22Rv1 (cell line): Measurements from ENCODE around the gene ARHGEF4.

Experiments
- H3K27ac ChIP-seq: fragments of 450-650 bp; 2 replicates; pipeline ENCODE4 v1.5.1; 2017
- CTCF ChIP-seq: fragments of 450-650 bp; IDR thresholded peaks from 2 replicates; pipeline ENCODE4 v1.5.1; 2017; ENCODE audit warnings: mild to moderate bottlenecking
- ZFX ChIP-seq: fragments of 450-650 bp; IDR thresholded peaks from 2 replicates; pipeline ENCODE4 v1.6.1; 2017; ENCODE audit warnings: antibody characterized with exemption, borderline replicate concordance

Gene ARHGEF4

GRCh38 chr2:131046918-131047652 lies 210.4 kb downstream of the ARHGEF4 start:
- no peak overlapping the region for H3K27ac ChIP-seq
- TF ChIP-seq ZFX (no peak), CTCF (no peak)

- TF ChIP-seq CTCF (no peak), ZFX (no peak)
- no peak overlapping the region for H3K27ac ChIP-seq
These were observed 211.3 kb downstream of the ARHGEF4 start for GRCh38 chr2:131047920-131048560.

- TF ChIP-seq ZFX = no peak
- no peak for TF ChIP-seq CTCF
- H3K27ac ChIP-seq = no peak overlapping the region
These were observed 211.9 kb downstream of the ARHGEF4 start for GRCh38 chr2:131048641-131049040.

DNA sequence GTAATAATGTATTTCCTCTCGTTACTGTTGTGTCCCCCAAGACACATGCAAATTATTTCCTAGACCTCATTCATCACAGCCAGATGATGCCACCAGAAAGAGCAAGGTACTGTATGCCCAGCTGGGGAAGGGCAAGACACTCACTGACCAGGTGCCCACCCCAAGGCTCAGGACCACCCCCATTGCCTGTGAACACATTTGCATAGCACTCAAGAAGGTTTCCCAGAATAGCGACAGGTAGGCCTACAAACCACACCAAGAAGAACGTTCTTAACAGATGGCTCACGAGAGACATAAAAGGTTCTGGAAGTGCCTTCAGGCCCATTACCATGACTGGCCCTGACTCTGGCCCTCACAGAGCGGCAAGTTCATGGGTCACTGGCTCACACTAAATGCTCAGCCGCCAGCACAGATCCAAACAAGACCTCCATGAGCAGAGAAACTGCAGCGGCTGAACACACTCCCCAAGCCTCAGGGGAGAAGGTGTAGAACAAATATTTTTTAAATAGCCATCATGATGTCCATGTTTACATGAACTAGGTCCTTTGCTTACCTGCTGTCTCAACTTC lies 212.5 kb downstream of the ARHGEF4 start:
- H3K27ac ChIP-seq = no peak overlapping the region
- no peak for TF ChIP-seq CTCF
- TF ChIP-seq ZFX = no peak

- no peak for TF ChIP-seq CTCF
- TF ChIP-seq ZFX = no peak
- no peak overlapping the region for H3K27ac ChIP-seq
These were observed 214.2 kb downstream of the ARHGEF4 start for GRCh38 chr2:131050896-131051295.

DNA sequence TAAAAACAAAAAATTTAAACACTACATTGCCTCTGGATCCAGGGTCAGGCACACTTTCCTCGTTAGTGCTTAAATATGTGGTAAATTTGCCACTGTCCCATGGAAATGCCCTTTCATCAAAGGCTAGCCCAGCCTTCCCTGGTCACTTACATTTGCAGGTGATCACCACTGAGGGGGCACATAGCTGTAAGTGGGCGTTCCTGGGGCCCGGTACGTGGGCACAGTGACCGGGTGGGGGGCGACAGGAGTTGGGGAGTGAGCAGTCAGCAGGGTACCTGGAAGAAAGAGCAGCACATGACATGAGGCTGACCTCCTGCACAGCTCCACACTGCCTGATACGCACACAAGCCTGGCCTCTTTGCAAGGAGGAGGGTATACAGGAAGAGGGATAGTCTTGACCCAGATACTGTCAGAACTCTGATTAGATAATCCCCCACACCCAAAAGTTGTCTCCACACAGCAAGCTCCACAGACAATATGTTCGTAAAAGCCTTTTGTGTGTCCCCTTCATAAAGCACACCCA lies 216.1 kb downstream of the ARHGEF4 start:
- no peak overlapping the region for H3K27ac ChIP-seq
- TF ChIP-seq ZFX (no peak), CTCF (no peak)

GRCh38 chr2:131054488-131054887 lies 217.8 kb downstream of the ARHGEF4 start:
- no peak overlapping the region for H3K27ac ChIP-seq
- TF ChIP-seq CTCF = no peak
- TF ChIP-seq ZFX = no peak
